Measurements from ENCODE around the gene KCTD8. TPM values are rescaled to one million over a fixed set of nuclear protein-coding genes. Genes with fewer than 3 reads are reported as not detected.

Gene KCTD8
- total and polyA plus RNA-seq, 12 donors = 0.24 to 2.0 (median 0.61) TPM; not detected in 3

- no peaks in the 10 kb centered on the region for H3K4me1 ChIP-seq (replicated peaks in 1 of 2)
- TF ChIP-seq POLR2A (IDR thresholded peaks at IDR 0.05) (no peak), CTCF (IDR thresholded peaks at IDR 0.05) (no peak)
- intact Hi-C loops (cut with DNase I) = no loop called here
- no peaks in the 10 kb centered on the region for H3K27me3 ChIP-seq
- no peaks in the 10 kb centered on the region for H3K9me3 ChIP-seq (replicated peaks in 1 of 3)
- no peak for DNase-seq
- H3K36me3 ChIP-seq (replicated peaks in 1 of 2) = no peaks in the 10 kb centered on the region
- no peak overlapping the region for H3K27ac ChIP-seq
- no peak overlapping the region for H3K4me3 ChIP-seq
Measured at GRCh38 chr4:44237643-44238042, 211.0 kb downstream of the KCTD8 start.

GRCh38 chr4:44235897-44236296 lies 212.7 kb downstream of the KCTD8 start:
- Histone ChIP-seq H3K9me3 (replicated peaks in 1 of 3) (no peaks in the 10 kb centered on the region), H3K36me3 (replicated peaks in 1 of 2) (no peaks in the 10 kb centered on the region), H3K27ac (no peak overlapping the region), H3K4me1 (replicated peaks in 1 of 2) (no peaks in the 10 kb centered on the region), H3K27me3 (no peaks in the 10 kb centered on the region), H3K4me3 (no peak overlapping the region)
- intact Hi-C loops (cut with DNase I) = no loop called here
- 70 to 79% (median 77%) methylated on average over 3 of the region's 3 CpGs for WGBS, 4 donors
- TF ChIP-seq CTCF (IDR thresholded peaks at IDR 0.05) (no peak), POLR2A (IDR thresholded peaks at IDR 0.05) (no peak)
- DNase-seq = no peak

GRCh38 chr4:44232262-44232661 lies 216.3 kb downstream of the KCTD8 start:
- no peaks in the 10 kb centered on the region for H3K4me1 ChIP-seq (replicated peaks in 1 of 2)
- intact Hi-C loops (cut with DNase I) = no loop called here
- 52 to 73% (median 58%) methylated on average over 1 of the region's 1 CpG for WGBS, 4 donors
- DNase-seq = no peak
- no peak for TF ChIP-seq POLR2A (IDR thresholded peaks at IDR 0.05)
- TF ChIP-seq CTCF (IDR thresholded peaks at IDR 0.05) = no peak
- H3K36me3 ChIP-seq (replicated peaks in 1 of 2) = no peaks in the 10 kb centered on the region
- H3K27me3 ChIP-seq = no peaks in the 10 kb centered on the region
- no peaks in the 10 kb centered on the region for H3K9me3 ChIP-seq (replicated peaks in 1 of 3)
- H3K27ac ChIP-seq = no peak overlapping the region
- H3K4me3 ChIP-seq = no peak overlapping the region

- H3K4me3 ChIP-seq = no peak overlapping the region
- H3K36me3 ChIP-seq (replicated peaks in 1 of 2) = no peaks in the 10 kb centered on the region
- WGBS, 4 donors = 82 to 92% (median 87%) methylated on average over 2 of the region's 2 CpGs
- H3K27ac ChIP-seq = no peak overlapping the region
- H3K9me3 ChIP-seq (replicated peaks in 1 of 3) = no peaks in the 10 kb centered on the region
- DNase-seq = no peak
- intact Hi-C loops (cut with DNase I) = no loop called here
- no peaks in the 10 kb centered on the region for H3K27me3 ChIP-seq
- no peaks in the 10 kb centered on the region for H3K4me1 ChIP-seq (replicated peaks in 1 of 2)
- TF ChIP-seq POLR2A (IDR thresholded peaks at IDR 0.05) (no peak), CTCF (IDR thresholded peaks at IDR 0.05) (no peak)
Measured at GRCh38 chr4:44231006-44231405, 217.6 kb downstream of the KCTD8 start.

Measured in adrenal gland (tissue), 12 donors.